GM12878 (cell line): Measurements from ENCODE around the gene CYP26C1. TPM values are rescaled to one million over a fixed set of nuclear protein-coding genes. Genes with fewer than 3 reads are reported as not detected.
A peak's percentile ranks its signal among the peaks of the same experiment; 100 is the strongest.

Experiments
- ATAC-seq: fragments of 200-7000 bp; cut with Tn5 transposase; 3 replicates; pipeline ENCODE4 v1.9.1; 2020; ENCODE audit warnings: mild to moderate bottlenecking, moderate library complexity
- BruUV-seq: library from RNA; stranded (reverse); fragments of 400-500 nt; replicated peaks from 2 replicates; lab custom pipeline; 2021; lab: Mats Ljungman, UMichigan
- CTCF ChIA-PET: fragments of 300-600 bp; sonication (Branson Sonifier 250); formaldehyde crosslinking; extraction: SDS; loops from one replicate; lab custom pipeline; 2021; ENCODE audit warnings: inconsistent platforms; lab: Yijun Ruan, JAX
- POLR2A ChIA-PET: fragments of 350-600 bp; formaldehyde crosslinking; extraction: SDS; loops from one replicate; lab custom pipeline; 2021; ENCODE audit warnings: inconsistent platforms; lab: Charles Lee
- RAD21 ChIA-PET: fragments of 300-600 bp; sonication (Branson Sonifier 250); formaldehyde crosslinking; loops from one replicate; lab custom pipeline; 2023; ENCODE audit warnings: antibody characterized with exemption; ENCODE audit not compliant: unreplicated experiment; lab: Charles Lee
- SMC1A ChIA-PET: fragments of 300-600 bp; sonication (Branson Sonifier 250); formaldehyde crosslinking; loops from one replicate; lab custom pipeline; 2023; ENCODE audit not compliant: unreplicated experiment, uncharacterized antibody; lab: Charles Lee
- DNase-seq: peaks from one replicate; pipeline ENCODE4 v3.0.0-alpha.2; 2011; ENCODE audit warnings: low read depth, low spot score
- FAIRE-seq: peaks from 3 replicates; lab custom pipeline; 2011; peaks lifted over from hg19 to GRCh38; lab: Jason Lieb, UNC
- H2AFZ ChIP-seq: 2 replicates; pipeline ENCODE4 v1.6.0; 2011; ENCODE audit warnings: low read depth, low read length, control low read depth; ENCODE audit not compliant: control insufficient read depth
- H3K27ac ChIP-seq: 2 replicates; pipeline ENCODE4 v1.5.1; 2011; ENCODE audit warnings: control low read depth; ENCODE audit not compliant: control insufficient read depth, insufficient read depth
- H3K27me3 ChIP-seq, 2 experiments: replicated peaks in 1 of 2; 2 replicates each; pipeline versions ENCODE4 v1.6.0 to v1.6.1; 2011; ENCODE audit warnings: low read length in 1 of 2; ENCODE audit not compliant: control insufficient read depth in 2 of 2, insufficient read depth in 2 of 2
- H3K36me3 ChIP-seq, 2 experiments: 2 replicates each; pipeline ENCODE4 v1.5.1; 2011; ENCODE audit warnings: low read length in 1 of 2; ENCODE audit not compliant: control insufficient read depth in 2 of 2, insufficient read depth in 2 of 2
- H3K4me1 ChIP-seq: 2 replicates; pipeline ENCODE4 v1.6.1; 2011; ENCODE audit warnings: mild to moderate bottlenecking, low read length, moderate library complexity, mixed read lengths; ENCODE audit not compliant: control insufficient read depth, insufficient read depth
- H3K4me2 ChIP-seq: 2 replicates; pipeline ENCODE4 v1.6.0; 2011; ENCODE audit warnings: control low read depth; ENCODE audit not compliant: control insufficient read depth, insufficient read depth
- H3K4me3 ChIP-seq: fragments of 200-600 bp; sonication (generic); 2 replicates; pipeline ENCODE4 v1.5.1; 2016
- H3K79me2 ChIP-seq: 2 replicates; pipeline ENCODE4 v1.6.0; 2011; ENCODE audit warnings: low read length; ENCODE audit not compliant: control insufficient read depth, insufficient read depth
- H3K9ac ChIP-seq: 2 replicates; pipeline ENCODE4 v1.8.0; 2011; ENCODE audit warnings: low read length, control low read depth, mixed read lengths; ENCODE audit not compliant: control insufficient read depth, insufficient read depth
- H3K9me3 ChIP-seq: replicated peaks from 3 replicates; pipeline ENCODE4 v1.5.1; 2011; ENCODE audit warnings: mild to moderate bottlenecking, low read length; ENCODE audit not compliant: control insufficient read depth, insufficient read depth
- H4K20me1 ChIP-seq: 2 replicates; pipeline ENCODE4 v1.6.0; 2011; ENCODE audit not compliant: control insufficient read depth, insufficient read depth
- KAT2A ChIP-seq: conservative IDR thresholded peaks from 2 replicates; pipeline ENCODE4 v1.6.1; 2011; ENCODE audit warnings: low read depth, low read length; ENCODE audit not compliant: control insufficient read depth
- NBN ChIP-seq: fragments of 450-650 bp; IDR thresholded peaks from 2 replicates; pipeline ENCODE4 v1.6.1; 2016
- SREBF2 ChIP-seq: IDR thresholded peaks from 2 replicates; pipeline ENCODE4 v1.6.1; 2012; ENCODE audit warnings: mild to moderate bottlenecking, low read length
- WGBS: methylation state at CpG from one replicate; pipeline ENCODE4 v1.1.6; 2016; ENCODE audit warnings: low lambda C conversion rate; ENCODE audit not compliant: insufficient replicate concordance, insufficient coverage; ENCODE audit errors: missing lambda C conversion rate; 5-methylcytosine and 5-hydroxymethylcytosine counted together
- in situ Hi-C: fragments of 300-500 bp; cut with MboI; formaldehyde crosslinking; loops from 9 replicates; pipeline ENCODE4 v1.14.3; 2018; ENCODE audit warnings: mixed read lengths
- intact Hi-C: fragments of 100-400 bp; cut with micrococcal nuclease; formaldehyde crosslinking; loops from one replicate; pipeline ENCODE4 v1.14.2; 2022; ENCODE audit not compliant: unreplicated experiment
- polyA plus RNA-seq, 11 experiments: library from polyadenylated mRNA; depleted of rRNA in 4 of 11; unstranded in 6 of 11; stranded (reverse) in 5 of 11; fragments of >200 nt; fragmentation: Nextera tagmentation in 4 of 11; fragmentation: Illumina TruSeq in 1 of 11; extraction: Ambion mirVana in 4 of 11; extraction: Trizol in 1 of 11; gene quantifications; 1 replicate in 1 of 11; 2 replicates in 10 of 11; pipeline versions ENCODE4 v1.2.1 to v1.2.3, GENCODE V29; 2011 to 2016; ENCODE audit warnings: inconsistent platforms in 2 of 11, missing spikeins in 2 of 11, low read depth in 1 of 11
- total RNA-seq, 4 experiments: library from RNA; depleted of rRNA in 3 of 4; stranded (reverse); fragments of >200 nt in 3 of 4; fragmentation: Illumina TruSeq in 1 of 4; extraction: Trizol in 1 of 4; gene quantifications; 2 replicates each; pipeline versions ENCODE4 v1.2.1 to v1.2.3, GENCODE V29; 2013 to 2021

CYP26C1 gene
- total and polyA plus RNA-seq, 10 of the 15 experiments (the other 5 are each of a cell fraction or from before 2014, with no cell fraction given): under 0.01 to 0.08 TPM; not detected in 8

- 0 out of 2 replicates have a peak, but pooled peaks have one; percentile 36 for TF ChIP-seq NBN
These were observed 50.0 kb downstream of the CYP26C1 start (continued) for GRCh38 chr10:93110472-93111146.

GRCh38 chr10:93113042-93113441 is 52.4 kb downstream of the CYP26C1 start:
- ChIA-PET SMC1A (no interaction called here), POLR2A (no interaction called here), RAD21 (no interaction called here), CTCF (no interaction called here)
- Histone ChIP-seq H3K4me3 (no peak overlapping the region), H3K4me1 (peaks cover 18% of the 10 kb centered on the region; the same call in 1 of the 2 replicates), H3K79me2 (no peaks in the 10 kb centered on the region), H3K27me3 (no peaks in the 10 kb centered on the region), H2AFZ (no peak overlapping the region), H3K9ac (no peak overlapping the region), H3K27ac (no peak overlapping the region), H3K4me2 (no peak overlapping the region), H4K20me1 (no peaks in the 10 kb centered on the region), H3K9me3 (no peaks in the 10 kb centered on the region), H3K36me3 (no peaks in the 10 kb centered on the region)
- FAIRE-seq (no peak), ATAC-seq (no peak), DNase-seq (no peak)
- 20% methylated on average over 2 of the region's 2 CpGs for WGBS
- TF ChIP-seq SREBF2 (no peak), KAT2A (no peak)
- in situ Hi-C loops: no loop called here
- BruUV-seq: no TSS peak
- intact Hi-C loops: no loop called here
